Psoas muscle (tissue), 8 donors: ENCODE results near the gene NINL. TPM values are rescaled to one million over a fixed set of nuclear protein-coding genes. Genes with fewer than 3 reads are reported as not detected.

Experiments used
- ATAC-seq, 4 donors: fragments of 200-7000 bp; cut with Tn5 transposase; one replicate each; pipeline ENCODE4 v1.9.1; 2020; ENCODE audit warnings: moderate library complexity in 3 of 4, mild to moderate bottlenecking in 2 of 4
- DNase-seq, 2 donors: peaks; one replicate each; pipeline ENCODE4 v3.0.0-alpha.2; 2020
- H3K27ac ChIP-seq: fragments of 200-600 bp; one replicate; pipeline ENCODE4 v1.8.0; 2022
- H3K27me3 ChIP-seq, 3 donors: fragments of 200-600 bp in 1 of 3; one replicate each; pipeline versions ENCODE4 v1.6.1 to v1.8.0; 2013 to 2022; ENCODE audit warnings: low read length in 2 of 3, mild to moderate bottlenecking in 2 of 3, moderate library complexity in 1 of 3; ENCODE audit not compliant: insufficient read depth in 3 of 3
- H3K36me3 ChIP-seq, 2 donors: fragments of 200-600 bp in 1 of 2; one replicate each; pipeline versions ENCODE4 v1.6.1 to v1.8.0; 2013 to 2022; ENCODE audit warnings: low read depth in 1 of 2, mild to moderate bottlenecking in 1 of 2, moderate library complexity in 1 of 2; ENCODE audit not compliant: insufficient read depth in 1 of 2
- H3K4me1 ChIP-seq: fragments of 200-600 bp; one replicate; pipeline ENCODE4 v1.8.0; 2022
- H3K4me3 ChIP-seq: fragments of 200-600 bp; one replicate; pipeline ENCODE4 v1.8.0; 2022; ENCODE audit warnings: mild to moderate bottlenecking
- H3K9me3 ChIP-seq: fragments of 200-600 bp; one replicate; pipeline ENCODE4 v1.8.0; 2022
- WGBS, 3 donors: extraction: QIAGEN DNeasy Blood & Tissue Kit; methylation state at CpG; one replicate each; pipeline versions ENCODE4 v1.1.6 to v1.1.7; 2013; 5-methylcytosine and 5-hydroxymethylcytosine counted together
- intact Hi-C, 2 donors: fragments of 100-400 bp; cut with DNase I; formaldehyde crosslinking; loops; one replicate each; pipeline versions ENCODE4 v1.11.0 to v1.14.2; 2022
- polyA plus RNA-seq, 3 donors: library from polyadenylated mRNA; stranded (reverse); fragments of 200-250 nt; gene quantifications; one replicate each; pipeline ENCODE4 v1.2.3, GENCODE V29; 2013
- total RNA-seq, 4 donors: library from RNA; stranded (reverse); fragmentation: NEBNext Ultra II Directional in 2 of 4; extraction: Animal tissue kit (Norgen Biotek cat#: 25700) in 2 of 4; gene quantifications; one replicate each; pipeline versions ENCODE4 v1.2.1 to v1.2.4, GENCODE V29; 2021 to 2023
- TF ChIP-seq, protein P1 (sequence below): fragments of 200-600 bp; IDR thresholded peaks from one replicate; pipeline ENCODE4 v1.8.0; 2022; ENCODE audit warnings: antibody characterized with exemption
- donor health status: healthy with polysubstance abuse.
- donor health status: DM: no; HTN: no; CAD: no; lungs with moderate emphysema.
- donor health status: Bipolar disorder and iron deficiency.
- donor health status: healthy.
- donor health status: DM: yes; HTN: yes; CAD: no.
- donor health status: DM: no; HTN: no; CAD: no.
- donor health status: DM: no; HTN: no; CAD: no.
- donor health status: DM: yes; HTN: yes; CAD: no.

The NINL gene
- total and polyA plus RNA-seq, 7 donors, result 0.22 to 1.3 (median 0.42) TPM

DNA sequence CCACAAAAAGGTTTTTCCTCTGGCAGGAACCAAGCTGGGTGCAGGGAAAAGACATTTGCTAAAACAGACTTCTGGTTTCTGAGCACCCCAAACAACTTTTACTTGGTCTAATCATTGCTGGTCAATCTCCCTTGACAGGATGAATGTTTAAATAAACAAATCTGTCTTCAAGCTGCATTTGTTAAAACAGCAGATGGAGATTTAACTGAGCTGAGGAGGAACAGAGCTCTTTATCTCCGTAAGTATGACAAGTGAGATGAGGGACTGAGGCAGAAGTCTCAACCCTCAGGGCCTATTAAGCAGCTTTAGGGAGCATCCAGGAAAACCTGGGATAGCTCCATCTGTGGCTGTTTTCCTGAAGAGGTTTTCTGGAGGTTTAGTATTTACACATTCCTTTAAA, 40.6 kb downstream of the NINL start:
- WGBS, 3 donors, result 78 to 86% (median 85%) methylated on average over 1 of the region's 1 CpG
- H3K27me3 ChIP-seq, result no peaks in the 10 kb centered on the region
- DNase-seq (no peak), ATAC-seq (no peak)
- TF ChIP-seq, protein P1, sequence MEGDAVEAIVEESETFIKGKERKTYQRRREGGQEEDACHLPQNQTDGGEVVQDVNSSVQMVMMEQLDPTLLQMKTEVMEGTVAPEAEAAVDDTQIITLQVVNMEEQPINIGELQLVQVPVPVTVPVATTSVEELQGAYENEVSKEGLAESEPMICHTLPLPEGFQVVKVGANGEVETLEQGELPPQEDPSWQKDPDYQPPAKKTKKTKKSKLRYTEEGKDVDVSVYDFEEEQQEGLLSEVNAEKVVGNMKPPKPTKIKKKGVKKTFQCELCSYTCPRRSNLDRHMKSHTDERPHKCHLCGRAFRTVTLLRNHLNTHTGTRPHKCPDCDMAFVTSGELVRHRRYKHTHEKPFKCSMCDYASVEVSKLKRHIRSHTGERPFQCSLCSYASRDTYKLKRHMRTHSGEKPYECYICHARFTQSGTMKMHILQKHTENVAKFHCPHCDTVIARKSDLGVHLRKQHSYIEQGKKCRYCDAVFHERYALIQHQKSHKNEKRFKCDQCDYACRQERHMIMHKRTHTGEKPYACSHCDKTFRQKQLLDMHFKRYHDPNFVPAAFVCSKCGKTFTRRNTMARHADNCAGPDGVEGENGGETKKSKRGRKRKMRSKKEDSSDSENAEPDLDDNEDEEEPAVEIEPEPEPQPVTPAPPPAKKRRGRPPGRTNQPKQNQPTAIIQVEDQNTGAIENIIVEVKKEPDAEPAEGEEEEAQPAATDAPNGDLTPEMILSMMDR, result no peak
- H3K36me3 ChIP-seq, result no peaks in the 10 kb centered on the region
- H3K9me3 ChIP-seq, result no peaks in the 10 kb centered on the region
- intact Hi-C loops, result no loop called here
- no peak overlapping the region for H3K4me3 ChIP-seq
- H3K4me1 ChIP-seq, result no peaks in the 10 kb centered on the region
- H3K27ac ChIP-seq, result no peak overlapping the region

DNA sequence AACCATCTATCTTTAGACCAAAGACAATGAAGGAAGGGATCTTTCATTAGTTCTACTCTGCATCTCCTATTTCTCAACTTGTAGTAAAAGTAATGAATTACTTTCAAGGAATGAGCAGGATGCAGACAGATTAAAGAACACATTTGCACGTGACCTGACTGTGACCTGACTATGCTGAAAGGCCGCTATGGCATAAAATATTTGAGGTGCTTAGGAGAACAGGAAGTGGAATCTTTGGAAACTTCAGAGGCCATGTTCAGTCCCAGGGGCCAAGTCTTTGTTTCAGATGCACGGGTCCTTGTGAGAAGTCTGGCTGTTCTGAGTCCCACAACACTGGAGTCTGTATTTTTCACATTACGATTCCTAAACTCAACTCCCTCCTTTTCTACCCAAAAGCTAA, 41.0 kb downstream of the NINL start:
- Histone ChIP-seq H3K4me1 (no peaks in the 10 kb centered on the region), H3K36me3 (no peaks in the 10 kb centered on the region), H3K9me3 (no peaks in the 10 kb centered on the region), H3K27me3 (no peaks in the 10 kb centered on the region), H3K4me3 (no peak overlapping the region), H3K27ac (no peak overlapping the region)
- DNase-seq (no peak), ATAC-seq (no peak)
- TF ChIP-seq, protein P1, result no peak
- 63 to 69% (median 68%) methylated on average over 4 of the region's 4 CpGs for WGBS, 3 donors
- intact Hi-C loops, result no loop called here

DNA sequence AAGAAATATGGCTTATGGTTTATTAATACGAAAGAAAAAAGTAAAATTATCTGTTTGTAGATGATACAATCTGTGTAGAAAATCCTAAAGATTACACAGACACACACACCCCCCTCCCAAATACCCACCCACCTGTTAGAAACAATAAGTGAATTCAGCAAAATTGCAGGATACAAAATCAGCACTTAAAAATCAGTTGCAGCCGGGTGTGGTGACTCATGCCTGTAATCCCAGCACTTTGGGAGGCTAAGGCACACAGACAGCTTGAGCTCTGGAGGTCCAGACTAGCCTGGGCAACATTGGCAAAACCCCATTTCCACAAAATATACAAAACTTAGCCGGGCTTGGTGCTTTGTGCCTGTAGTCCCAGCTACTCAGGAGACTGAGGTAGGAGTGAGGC, 42.3 kb downstream of the NINL start:
- no peak for DNase-seq
- Histone ChIP-seq H3K27ac (no peak overlapping the region), H3K27me3 (no peaks in the 10 kb centered on the region), H3K4me3 (no peak overlapping the region), H3K36me3 (no peaks in the 10 kb centered on the region), H3K4me1 (no peaks in the 10 kb centered on the region), H3K9me3 (no peaks in the 10 kb centered on the region)
- TF ChIP-seq, protein P1, result no peak
- intact Hi-C loops, result no loop called here
- ATAC-seq, result no peak
- 60 to 70% (median 65%) methylated on average over 3 of the region's 3 CpGs for WGBS, 3 donors

DNA sequence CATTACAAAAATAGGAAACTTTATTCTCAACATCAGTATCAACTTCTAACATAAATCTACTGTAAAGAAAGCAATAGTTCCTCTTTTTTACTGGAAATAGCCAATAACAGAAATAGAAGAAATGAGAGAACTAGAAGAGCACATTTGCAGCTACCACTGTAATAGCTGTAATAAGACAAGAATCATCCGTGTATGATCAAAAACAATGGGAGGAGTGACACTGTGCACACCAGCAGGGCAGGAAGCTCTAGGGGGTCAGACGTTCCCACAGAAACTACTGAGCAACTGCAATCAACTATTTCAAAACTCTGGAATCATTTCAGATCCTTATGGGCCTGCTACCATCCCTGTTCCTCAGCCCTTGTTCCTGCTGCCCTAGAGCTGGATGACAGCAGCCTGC, 43.7 kb downstream of the NINL start:
- Histone ChIP-seq H3K36me3 (no peaks in the 10 kb centered on the region), H3K9me3 (no peaks in the 10 kb centered on the region), H3K4me3 (no peak overlapping the region), H3K4me1 (no peaks in the 10 kb centered on the region), H3K27me3 (no peaks in the 10 kb centered on the region), H3K27ac (no peak overlapping the region)
- TF ChIP-seq, protein P1, result no peak
- WGBS, 3 donors, result 25 to 51% (median 39%) methylated on average over 2 of the region's 2 CpGs
- ATAC-seq, result no peak
- no peak for DNase-seq
- intact Hi-C loops, result no loop called here
